ENCODE measurements around the gene CETN1. TPM values are rescaled to one million over a fixed set of nuclear protein-coding genes. Genes with fewer than 3 reads are reported as not detected.

The CETN1 gene
- total RNA-seq, 4 donors from 2014 or later: not detected

DNA sequence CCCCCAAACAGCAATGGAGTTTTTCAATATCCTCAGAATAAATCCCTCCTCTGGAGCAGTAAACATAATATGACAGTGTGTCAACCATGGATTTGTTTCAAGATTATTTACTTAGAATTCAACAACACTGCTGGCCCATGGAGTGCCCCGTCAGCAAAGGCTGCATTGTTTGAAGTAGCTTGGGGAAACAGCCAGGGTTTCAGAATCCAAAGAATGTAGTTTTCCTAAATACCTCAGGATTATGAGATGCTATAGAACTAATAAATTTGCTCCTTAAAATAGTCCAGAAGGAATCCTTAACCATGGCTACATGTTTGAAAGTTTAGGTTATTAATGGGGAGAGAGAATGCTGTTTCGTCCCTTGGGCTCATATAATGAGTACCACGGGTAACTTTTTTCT, 13.1 kb upstream of the CETN1 start:
- TF ChIP-seq, protein P1, sequence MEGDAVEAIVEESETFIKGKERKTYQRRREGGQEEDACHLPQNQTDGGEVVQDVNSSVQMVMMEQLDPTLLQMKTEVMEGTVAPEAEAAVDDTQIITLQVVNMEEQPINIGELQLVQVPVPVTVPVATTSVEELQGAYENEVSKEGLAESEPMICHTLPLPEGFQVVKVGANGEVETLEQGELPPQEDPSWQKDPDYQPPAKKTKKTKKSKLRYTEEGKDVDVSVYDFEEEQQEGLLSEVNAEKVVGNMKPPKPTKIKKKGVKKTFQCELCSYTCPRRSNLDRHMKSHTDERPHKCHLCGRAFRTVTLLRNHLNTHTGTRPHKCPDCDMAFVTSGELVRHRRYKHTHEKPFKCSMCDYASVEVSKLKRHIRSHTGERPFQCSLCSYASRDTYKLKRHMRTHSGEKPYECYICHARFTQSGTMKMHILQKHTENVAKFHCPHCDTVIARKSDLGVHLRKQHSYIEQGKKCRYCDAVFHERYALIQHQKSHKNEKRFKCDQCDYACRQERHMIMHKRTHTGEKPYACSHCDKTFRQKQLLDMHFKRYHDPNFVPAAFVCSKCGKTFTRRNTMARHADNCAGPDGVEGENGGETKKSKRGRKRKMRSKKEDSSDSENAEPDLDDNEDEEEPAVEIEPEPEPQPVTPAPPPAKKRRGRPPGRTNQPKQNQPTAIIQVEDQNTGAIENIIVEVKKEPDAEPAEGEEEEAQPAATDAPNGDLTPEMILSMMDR (IDR thresholded peaks at IDR 0.05): no peak
- TF ChIP-seq POLR2A (IDR thresholded peaks at IDR 0.05): no peak
- Histone ChIP-seq H3K36me3 (no peaks in the 10 kb centered on the region), H3K27ac (no peak overlapping the region), H3K9me3 (no peaks in the 10 kb centered on the region), H3K4me3 (no peak overlapping the region), H3K27me3 (no peaks in the 10 kb centered on the region), H3K4me1 (no peaks in the 10 kb centered on the region)
- DNase-seq: no peak

DNA sequence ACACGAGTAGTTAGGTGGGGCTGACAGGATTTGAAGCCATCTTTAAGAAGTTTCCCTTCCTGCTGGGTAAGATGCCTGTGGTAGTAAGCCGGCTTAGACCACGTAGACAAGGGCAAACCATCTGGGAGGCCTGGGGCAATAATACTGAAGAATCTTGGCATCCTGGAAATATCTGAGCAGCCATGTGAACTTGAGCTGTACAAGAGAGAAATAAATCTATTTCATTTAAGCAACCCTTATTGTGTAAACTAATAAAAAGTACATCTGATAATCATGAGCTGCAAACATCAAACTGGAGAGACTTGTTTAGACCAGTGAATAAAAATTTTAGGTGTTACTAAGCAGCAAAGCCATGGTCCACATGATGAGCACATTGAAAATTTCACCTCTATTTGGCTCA, 11.4 kb upstream of the CETN1 start:
- no peak for TF ChIP-seq POLR2A (IDR thresholded peaks at IDR 0.05)
- TF ChIP-seq, protein P1 (IDR thresholded peaks at IDR 0.05): no peak
- H3K9me3 ChIP-seq: no peaks in the 10 kb centered on the region
- H3K4me3 ChIP-seq: no peak overlapping the region
- H3K27ac ChIP-seq: no peak overlapping the region
- H3K4me1 ChIP-seq: no peaks in the 10 kb centered on the region
- no peaks in the 10 kb centered on the region for H3K36me3 ChIP-seq
- DNase-seq: no peak
- H3K27me3 ChIP-seq: no peaks in the 10 kb centered on the region

DNA sequence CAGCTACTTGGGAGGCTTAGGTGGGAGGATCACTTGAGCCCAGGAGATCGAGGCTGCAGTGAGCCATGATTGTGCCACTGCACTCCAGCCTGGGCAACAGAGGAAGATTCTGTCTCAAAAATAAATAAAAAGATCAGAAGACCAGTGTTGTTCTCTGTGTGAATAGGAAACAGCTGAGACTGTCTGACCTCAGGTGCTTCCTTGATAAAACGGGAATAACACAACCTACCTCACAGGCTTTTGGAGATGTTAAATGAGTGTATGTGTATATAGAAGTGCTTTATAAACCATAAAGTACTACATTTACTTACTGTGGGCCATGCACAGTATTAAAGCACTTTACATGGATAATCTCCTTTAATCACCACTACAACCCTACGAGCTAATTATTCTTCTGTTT, 9.9 kb upstream of the CETN1 start:
- DNase-seq: no peak
- no peaks in the 10 kb centered on the region for H3K27me3 ChIP-seq
- H3K27ac ChIP-seq: no peak overlapping the region
- no peaks in the 10 kb centered on the region for H3K4me1 ChIP-seq
- TF ChIP-seq POLR2A (IDR thresholded peaks at IDR 0.05): no peak
- TF ChIP-seq, protein P1 (IDR thresholded peaks at IDR 0.05): no peak
- H3K4me3 ChIP-seq: no peak overlapping the region
- H3K36me3 ChIP-seq: no peaks in the 10 kb centered on the region
- H3K9me3 ChIP-seq: no peaks in the 10 kb centered on the region

DNA sequence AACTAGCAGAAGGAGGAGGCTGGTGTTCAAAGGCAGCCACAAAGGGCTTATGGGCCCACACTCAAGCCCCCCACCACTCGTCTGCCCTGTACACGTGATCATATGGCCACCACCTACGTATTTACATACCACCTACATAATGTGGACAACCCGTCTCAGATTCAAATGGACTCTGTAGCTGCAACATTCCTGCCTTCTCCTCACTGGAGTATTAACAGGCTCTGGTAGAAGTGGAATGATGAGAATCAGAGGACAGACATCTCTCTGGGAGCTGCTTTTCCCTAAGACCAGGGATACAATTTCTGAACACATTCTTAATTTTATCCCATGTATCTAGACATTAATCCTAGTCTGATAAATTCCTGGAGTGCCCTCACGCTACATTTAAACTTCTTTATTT, 9.5 kb upstream of the CETN1 start:
- Histone ChIP-seq H3K4me1 (no peaks in the 10 kb centered on the region), H3K27ac (no peak overlapping the region), H3K4me3 (no peak overlapping the region), H3K9me3 (no peaks in the 10 kb centered on the region), H3K27me3 (no peaks in the 10 kb centered on the region), H3K36me3 (no peaks in the 10 kb centered on the region)
- no peak for DNase-seq
- TF ChIP-seq, protein P1 (IDR thresholded peaks at IDR 0.05): no peak
- no peak for TF ChIP-seq POLR2A (IDR thresholded peaks at IDR 0.05)

DNA sequence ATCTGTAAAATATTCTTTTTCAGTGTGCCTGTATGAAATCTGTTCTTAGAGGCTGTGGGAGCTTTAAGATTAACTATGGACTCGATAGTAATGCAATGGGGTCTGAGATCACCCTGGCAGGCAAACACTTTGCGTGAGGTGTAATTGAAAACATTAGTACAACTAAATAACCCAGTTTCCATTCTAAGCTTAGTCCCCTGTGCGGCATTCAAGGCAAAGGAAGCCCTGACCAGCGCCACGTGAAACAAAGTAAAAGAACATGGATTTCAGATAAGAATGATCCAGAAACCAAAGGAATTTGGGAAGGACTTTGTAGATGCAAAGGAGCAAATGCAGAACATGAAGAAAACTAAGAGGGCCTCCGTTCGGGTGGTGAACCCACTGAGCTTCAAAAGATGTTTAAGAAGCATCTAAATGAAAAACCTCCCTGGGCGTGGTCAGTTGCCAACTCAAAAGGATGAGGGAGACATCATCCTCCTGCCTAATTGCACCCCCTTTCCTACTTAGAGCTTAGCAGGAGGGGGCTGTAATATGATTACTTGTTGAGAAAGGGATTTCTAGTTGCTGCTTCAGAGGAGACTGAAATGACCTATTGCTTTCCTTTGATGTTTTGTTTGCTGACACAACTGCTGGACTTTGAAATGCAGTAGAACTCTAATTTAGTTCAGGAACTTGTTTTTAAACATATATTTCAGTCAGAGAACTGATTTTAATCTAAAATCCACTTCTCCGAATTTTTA, 7.9 kb upstream of the CETN1 start:
- no peaks in the 10 kb centered on the region for H3K36me3 ChIP-seq
- DNase-seq: no peak
- no peaks in the 10 kb centered on the region for H3K4me1 ChIP-seq
- H3K27me3 ChIP-seq: no peaks in the 10 kb centered on the region
- TF ChIP-seq, protein P1 (IDR thresholded peaks at IDR 0.05): no peak
- TF ChIP-seq POLR2A (IDR thresholded peaks at IDR 0.05): no peak
- H3K4me3 ChIP-seq: no peak overlapping the region
- H3K9me3 ChIP-seq: no peaks in the 10 kb centered on the region
- no peak overlapping the region for H3K27ac ChIP-seq
